Hematopoietic multipotent progenitor cell (in vitro differentiated cells): ENCODE data around the gene NCR2. TPM values are rescaled to one million over a fixed set of nuclear protein-coding genes. Genes with fewer than 3 reads are reported as not detected.
A peak's percentile ranks its signal among the peaks of the same experiment; 100 is the strongest.

Experiments used
- DNase-seq, 3 donors: peaks; one replicate each; pipeline ENCODE4 v3.0.0-alpha.2; 2011 to 2015; ENCODE audit warnings: low read depth in 2 of 3, low spot score in 2 of 3
- total RNA-seq: library from RNA; depleted of rRNA; stranded (reverse); fragments of >200 nt; gene quantifications from one replicate; pipeline ENCODE4 v1.2.3, GENCODE V29; 2012

NCR2 gene
- total RNA-seq, 1 donor: not detected

GRCh38 chr6:41356825-41357224 lies 21.4 kb downstream of the NCR2 start:
- no peak for DNase-seq

DNA sequence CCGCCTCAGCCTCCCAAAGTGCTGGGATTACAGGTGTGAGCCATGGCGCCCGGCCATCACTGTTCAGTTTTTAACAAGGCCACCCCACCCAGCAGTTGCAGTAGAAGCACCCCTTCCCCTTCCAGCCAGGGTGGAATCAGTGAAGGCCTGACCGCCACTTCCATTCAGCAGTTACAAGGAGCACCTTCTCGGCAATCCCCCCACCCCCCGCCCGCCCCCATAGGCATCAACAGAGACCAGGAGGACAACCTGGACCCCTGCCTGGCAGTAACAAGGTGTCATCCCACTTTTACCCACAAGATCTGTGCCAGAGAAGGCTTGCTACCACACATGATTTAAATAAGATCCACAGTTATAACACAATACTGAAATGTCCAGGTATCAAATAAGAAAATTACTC lies 23.1 kb downstream of the NCR2 start:
- no peak for DNase-seq

- no peak for DNase-seq
These were observed 24.4 kb downstream of the NCR2 start for GRCh38 chr6:41359617-41360313.

- no peak for DNase-seq
These were observed 24.9 kb downstream of the NCR2 start for GRCh38 chr6:41360314-41360685.

- DNase-seq: no peak
These were observed 30.7 kb downstream of the NCR2 start for GRCh38 chr6:41366150-41366549.

DNA sequence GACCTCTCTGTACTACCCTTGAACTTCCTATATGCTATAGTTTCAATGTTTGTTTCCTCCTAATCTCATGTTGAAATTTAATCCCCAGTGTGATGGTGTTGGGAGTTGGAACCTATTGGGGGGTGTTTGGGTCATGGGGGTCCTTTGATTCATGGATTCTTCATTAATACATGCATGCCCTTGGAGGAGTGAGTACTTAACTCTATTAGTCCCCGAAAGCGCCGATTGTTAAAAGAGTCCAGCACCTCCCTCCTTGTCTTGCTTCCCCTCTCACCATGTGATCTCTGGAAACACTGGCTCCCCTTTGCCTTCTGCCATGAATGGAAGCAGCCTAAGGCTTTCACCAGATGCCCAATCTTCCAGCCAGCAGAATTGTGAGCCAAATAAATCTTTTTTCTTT lies 31.7 kb downstream of the NCR2 start:
- DNase-seq: no peak

GRCh38 chr6:41367700-41368099 lies 32.3 kb downstream of the NCR2 start:
- DNase-seq: peak in 2 of 3 donors; percentile 57 to 59

DNA sequence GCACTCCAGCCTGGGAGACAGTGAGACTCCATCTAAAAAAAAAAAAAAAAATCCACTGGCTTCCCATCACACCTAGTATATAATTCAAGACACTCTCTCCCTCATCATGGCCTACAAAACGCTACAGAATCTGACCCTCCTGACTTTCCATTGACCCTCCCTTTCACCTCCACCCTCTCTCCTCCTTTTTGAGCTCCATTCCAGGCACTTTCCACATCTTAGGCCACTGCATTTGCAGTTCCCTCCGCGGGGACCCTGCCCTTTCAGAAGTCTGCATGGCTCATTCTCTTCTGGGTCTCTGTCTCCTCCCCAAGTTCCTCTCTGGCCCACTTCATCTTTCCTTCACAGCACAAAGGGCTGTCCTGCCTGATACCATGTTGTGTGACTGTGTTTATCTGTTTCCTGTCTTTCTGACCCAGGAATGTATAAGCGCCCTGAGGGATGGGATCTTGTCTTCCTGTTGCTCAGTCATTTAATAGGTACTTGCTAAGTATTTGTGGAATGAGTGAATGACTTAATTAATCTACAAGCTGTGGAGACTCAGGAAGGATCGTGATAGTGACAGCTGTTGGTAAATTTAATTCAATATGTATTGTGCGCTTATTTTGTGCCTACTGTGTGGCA lies 35.2 kb downstream of the NCR2 start:
- no peak for DNase-seq

GRCh38 chr6:41371461-41371991 lies 36.1 kb downstream of the NCR2 start:
- peak in 1 of 3 donors; percentile 37 for DNase-seq

GRCh38 chr6:41371992-41372831 lies 36.8 kb downstream of the NCR2 start:
- peak in 1 of 3 donors; percentile 41 for DNase-seq

DNA sequence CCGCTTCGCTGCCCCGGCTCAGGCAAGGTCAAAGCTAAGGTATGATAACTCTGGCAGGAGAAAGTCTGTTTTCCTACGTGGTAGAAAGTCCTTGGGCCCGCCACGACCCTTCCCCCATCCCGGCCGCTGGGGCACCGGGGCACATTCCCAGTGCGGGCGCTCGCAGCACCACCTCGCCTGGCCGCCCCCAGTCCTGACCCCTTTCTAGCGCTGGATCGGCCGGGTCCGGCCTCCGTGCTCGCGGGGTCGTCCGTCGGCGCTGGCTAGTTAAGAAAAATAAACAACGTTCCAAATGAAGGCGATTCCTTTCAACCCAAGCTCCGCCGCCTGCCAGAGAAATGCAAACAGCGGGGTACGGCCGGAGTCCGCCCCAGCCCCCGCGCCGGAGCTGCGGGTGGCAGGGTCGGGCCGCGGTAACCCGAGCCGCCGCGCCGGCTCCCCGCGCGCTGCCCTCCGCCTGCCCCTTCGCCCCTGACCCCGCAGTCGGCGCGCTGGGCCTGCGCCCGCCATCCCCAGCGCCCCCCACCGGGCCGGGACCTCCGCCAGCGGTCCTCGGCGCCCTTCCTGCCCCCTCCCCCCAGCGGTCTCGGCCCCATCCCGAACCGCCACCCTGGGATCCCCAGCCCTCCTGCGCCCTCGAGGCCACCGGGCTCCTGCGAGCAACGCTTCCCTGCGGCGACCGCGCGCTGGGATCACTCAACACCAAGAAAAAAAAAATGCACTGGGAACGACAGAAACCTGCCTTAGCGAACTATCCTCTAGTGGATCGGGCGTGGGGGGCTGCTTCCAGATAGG lies 37.6 kb downstream of the NCR2 start:
- no peak for DNase-seq

- DNase-seq: no peak
These were observed 38.2 kb downstream of the NCR2 start for GRCh38 chr6:41373627-41373918.

DNA sequence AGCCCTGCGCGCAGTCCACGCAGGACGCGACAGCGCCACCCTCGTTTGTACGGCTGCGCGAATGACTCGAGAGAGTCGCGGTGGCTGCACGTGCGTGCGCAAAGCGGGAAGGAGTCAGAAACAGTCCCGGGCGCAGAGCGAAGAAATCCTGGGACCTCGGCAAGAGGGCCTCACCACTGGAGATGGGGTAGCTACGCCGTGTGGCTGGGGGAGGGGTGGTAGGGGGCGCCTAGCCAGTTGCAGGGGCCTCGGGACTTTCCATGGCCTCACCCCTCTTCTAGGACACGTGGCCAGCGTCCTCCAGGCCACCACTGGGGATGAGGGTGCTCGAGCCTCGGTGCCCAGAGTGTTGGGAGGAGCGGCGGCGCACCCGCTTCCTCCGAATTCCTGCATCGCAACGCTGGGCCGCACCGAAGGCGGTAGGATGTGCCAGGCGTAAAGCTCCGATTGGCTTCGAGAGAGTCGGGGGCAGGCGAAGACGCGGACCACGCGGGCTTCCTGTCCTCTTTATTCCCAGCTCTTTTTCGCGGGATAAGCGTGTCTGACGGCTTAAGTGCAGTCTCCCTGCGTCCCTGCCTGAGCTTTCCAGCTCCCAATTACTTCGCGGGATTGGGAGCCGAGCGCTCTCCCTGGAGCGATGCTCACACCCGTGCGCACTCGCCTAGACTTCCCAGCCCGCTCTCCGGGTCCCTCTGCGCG lies 38.7 kb downstream of the NCR2 start:
- DNase-seq: peak in 1 of 3 donors; percentile 26

DNA sequence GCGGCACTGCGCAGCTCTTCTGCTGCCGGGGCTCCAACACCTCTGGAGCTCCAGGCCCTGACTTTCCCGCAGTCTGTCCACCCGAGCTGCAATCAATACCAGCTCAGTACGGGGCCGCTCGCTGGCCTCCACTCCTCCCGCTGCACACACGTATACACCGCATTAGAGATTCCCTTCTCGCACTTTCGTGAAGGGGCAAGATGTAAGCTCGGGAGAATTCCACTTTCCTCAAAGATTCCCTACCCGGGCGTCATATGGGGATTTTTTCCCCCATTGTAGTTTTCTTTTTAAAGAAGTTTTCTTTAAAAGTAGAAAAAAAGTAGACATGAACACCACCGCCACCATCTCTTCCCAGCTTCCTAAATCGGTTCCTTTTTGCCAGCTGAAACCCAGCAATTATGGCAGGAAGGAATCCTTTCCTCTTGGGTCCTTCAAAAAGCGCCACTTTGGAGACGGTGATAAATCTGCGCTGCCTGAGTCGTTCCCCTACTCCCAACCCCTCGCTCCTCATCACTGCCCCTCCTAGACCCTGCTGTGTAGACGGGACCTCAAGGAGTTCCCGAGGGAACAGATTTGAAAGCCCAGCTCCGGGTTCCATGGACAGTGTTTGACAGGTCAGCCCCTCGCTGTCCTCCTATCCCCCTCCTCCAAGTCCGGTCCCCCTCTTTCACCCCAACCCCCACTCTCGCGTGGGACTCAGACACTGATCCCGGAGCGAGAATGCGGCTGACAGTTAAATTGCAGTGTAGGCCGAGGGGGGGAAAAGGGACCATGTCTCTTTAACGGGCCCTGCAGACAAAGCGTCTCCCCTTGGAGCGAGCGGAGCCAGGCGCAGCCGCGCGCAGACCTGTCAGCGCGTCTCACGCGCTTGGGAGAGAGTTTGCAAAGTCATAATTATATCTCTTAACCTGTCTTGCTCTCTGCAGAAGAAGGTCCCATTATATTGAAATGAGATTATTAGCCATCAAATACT lies 39.5 kb downstream of the NCR2 start:
- no peak for DNase-seq

- no peak for DNase-seq
These were observed 40.3 kb downstream of the NCR2 start for GRCh38 chr6:41375598-41376151.

- no peak for DNase-seq
These were observed 40.8 kb downstream of the NCR2 start for GRCh38 chr6:41376176-41376575.

DNA sequence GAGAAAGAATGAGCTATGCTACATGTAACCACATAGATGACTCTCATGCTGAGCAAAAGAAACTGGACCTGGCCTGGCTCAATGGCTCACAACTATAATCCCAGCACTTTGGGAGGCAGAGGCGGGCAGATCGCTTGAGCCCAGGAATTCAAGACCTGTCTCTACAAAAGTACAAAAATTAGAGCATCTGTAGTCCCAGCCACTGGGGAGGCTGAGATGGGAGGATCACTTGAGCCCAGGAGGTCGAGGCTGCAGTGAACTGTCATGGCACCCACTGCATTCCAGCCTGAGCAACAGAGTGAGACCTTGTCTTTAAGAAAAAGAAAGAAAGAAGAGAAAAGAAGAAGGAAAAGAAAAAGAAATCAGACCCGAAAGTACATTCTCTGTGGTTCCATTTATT lies 41.7 kb downstream of the NCR2 start:
- DNase-seq: no peak

GRCh38 chr6:41379306-41379705 lies 43.9 kb downstream of the NCR2 start:
- DNase-seq: no peak

DNA sequence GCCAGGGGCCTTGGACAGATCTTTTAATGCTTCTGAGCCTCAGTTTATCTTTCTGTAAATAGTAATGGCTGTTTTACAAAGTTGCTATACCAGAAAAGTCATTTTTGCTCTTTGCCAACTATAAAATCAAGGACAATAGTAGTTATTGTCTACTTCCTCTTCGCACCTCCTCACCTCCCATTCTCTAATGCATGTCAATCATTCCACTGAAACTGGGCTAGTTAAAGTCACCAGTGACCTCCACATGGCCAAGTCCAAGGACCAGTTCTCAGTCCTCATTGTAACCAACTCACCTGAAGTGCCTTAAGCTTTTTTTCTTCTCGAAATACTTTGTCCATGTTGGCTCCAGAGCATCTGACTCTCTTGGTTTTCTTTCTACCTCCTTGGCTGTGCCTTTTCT lies 51.2 kb downstream of the NCR2 start:
- no peak for DNase-seq
